Mesenchymal stem cell (in vitro differentiated cells and primary cell): Measurements from ENCODE around the gene CDCA7L.
"Not testable (repeated sequence)": the region's sequence is repeated elsewhere in the genome, so short reads cannot be mapped to it uniquely, and the experiment has no call there.

Source experiments
- DNase-seq: peaks from one replicate; pipeline ENCODE4 v3.0.0-alpha.2; 2013
- H2AFZ ChIP-seq: one replicate; pipeline ENCODE4 v1.6.1; 2013; ENCODE audit warnings: low read depth, mild to moderate bottlenecking, control low read depth, inconsistent platforms, low read length, moderate library complexity
- H2AK5ac ChIP-seq: 2 replicates; pipeline ENCODE4 v1.6.1; 2013; ENCODE audit warnings: low read length, moderate library complexity, mild to moderate bottlenecking, inconsistent platforms; ENCODE audit not compliant: severe bottlenecking
- H2BK120ac ChIP-seq: one replicate; pipeline ENCODE4 v1.6.1; 2013; ENCODE audit warnings: low read depth, mild to moderate bottlenecking, inconsistent platforms, low read length, moderate library complexity
- H2BK12ac ChIP-seq, 2 experiments: one replicate each; pipeline ENCODE4 v1.6.1; 2013; ENCODE audit warnings: inconsistent platforms in 2 of 2, low read length in 2 of 2, mild to moderate bottlenecking in 2 of 2, moderate library complexity in 2 of 2, control low read depth in 1 of 2
- H2BK15ac ChIP-seq: one replicate; pipeline ENCODE4 v1.6.1; 2013; ENCODE audit warnings: mild to moderate bottlenecking, low read depth, inconsistent platforms; ENCODE audit not compliant: poor library complexity, severe bottlenecking
- H2BK5ac ChIP-seq: 2 replicates; pipeline ENCODE4 v1.6.1; 2013; ENCODE audit warnings: low read depth, mild to moderate bottlenecking, low read length, control low read depth, inconsistent platforms; ENCODE audit not compliant: poor library complexity, severe bottlenecking
- H3K14ac ChIP-seq, 2 experiments: one replicate each; pipeline ENCODE4 v1.6.1; 2013; ENCODE audit warnings: inconsistent platforms in 2 of 2, low read length in 2 of 2, control low read depth in 1 of 2, mild to moderate bottlenecking in 1 of 2, moderate library complexity in 1 of 2
- H3K18ac ChIP-seq, 2 experiments: one replicate each; pipeline ENCODE4 v1.6.1; 2013; ENCODE audit warnings: inconsistent platforms in 2 of 2, low read length in 2 of 2, control low read depth in 1 of 2, low read depth in 1 of 2, mild to moderate bottlenecking in 1 of 2
- H3K23ac ChIP-seq, 2 experiments: one replicate each; pipeline ENCODE4 v1.6.1; 2013; ENCODE audit warnings: inconsistent platforms in 2 of 2, low read length in 2 of 2, mild to moderate bottlenecking in 2 of 2, moderate library complexity in 2 of 2, control low read depth in 1 of 2
- H3K27ac ChIP-seq: 2 replicates; pipeline ENCODE4 v1.5.1; 2013; ENCODE audit warnings: mild to moderate bottlenecking, moderate library complexity, low read length, control low read depth, inconsistent platforms; ENCODE audit not compliant: poor library complexity, severe bottlenecking
- H3K27me3 ChIP-seq, 2 experiments: 2 replicates each; pipeline versions ENCODE4 v1.6.1 to v1.7.0; 2013; ENCODE audit warnings: low read length in 2 of 2, mild to moderate bottlenecking in 2 of 2, moderate library complexity in 2 of 2, control low read depth in 1 of 2, inconsistent platforms in 1 of 2; ENCODE audit not compliant: control insufficient read depth in 1 of 2, insufficient read depth in 1 of 2
- H3K36me3 ChIP-seq, 2 experiments: 2 replicates each; pipeline versions ENCODE4 v1.6.1 to v1.7.0; 2013; ENCODE audit warnings: low read length in 2 of 2, control low read depth in 1 of 2, inconsistent platforms in 1 of 2, low read depth in 1 of 2, mild to moderate bottlenecking in 1 of 2; ENCODE audit not compliant: insufficient read depth in 2 of 2, control insufficient read depth in 1 of 2
- H3K4ac ChIP-seq, 2 experiments: one replicate each; pipeline ENCODE4 v1.6.1; 2013; ENCODE audit warnings: inconsistent platforms in 2 of 2, low read length in 2 of 2, mild to moderate bottlenecking in 2 of 2, moderate library complexity in 2 of 2, control low read depth in 1 of 2, low read depth in 1 of 2
- H3K4me1 ChIP-seq: 2 replicates; pipeline ENCODE4 v1.6.1; 2013; ENCODE audit warnings: low read depth, low read length, control low read depth; ENCODE audit not compliant: control insufficient read depth, insufficient read depth
- H3K4me2 ChIP-seq: 2 replicates; pipeline ENCODE4 v1.6.1; 2013; ENCODE audit warnings: low read length, mild to moderate bottlenecking, inconsistent platforms; ENCODE audit not compliant: poor library complexity, severe bottlenecking
- H3K4me3 ChIP-seq, 2 experiments: 2 replicates each; pipeline versions ENCODE4 v1.5.1 to v1.7.0; 2013; ENCODE audit warnings: low read length in 2 of 2, mild to moderate bottlenecking in 2 of 2, control low read depth in 1 of 2, low read depth in 1 of 2; ENCODE audit not compliant: insufficient read depth in 1 of 2
- H3K79me1 ChIP-seq: replicated peaks from 2 replicates; pipeline ENCODE4 v1.6.1; 2013; ENCODE audit warnings: mild to moderate bottlenecking, control low read depth, low read length, inconsistent platforms; ENCODE audit not compliant: poor library complexity, severe bottlenecking
- H3K9ac ChIP-seq: 2 replicates; pipeline ENCODE4 v1.7.0; 2013; ENCODE audit warnings: mild to moderate bottlenecking, low read length, moderate library complexity
- H3K9me3 ChIP-seq: 2 replicates; pipeline ENCODE4 v1.7.0; 2013; ENCODE audit warnings: mild to moderate bottlenecking, low read length; ENCODE audit not compliant: control insufficient read depth
- H4K8ac ChIP-seq: one replicate; pipeline ENCODE4 v1.6.1; 2013; ENCODE audit warnings: inconsistent platforms, mild to moderate bottlenecking, low read length, moderate library complexity
- H4K91ac ChIP-seq: one replicate; pipeline ENCODE4 v1.6.1; 2013; ENCODE audit warnings: mild to moderate bottlenecking, low read length, inconsistent platforms
- WGBS: methylation state at CpG from one replicate; pipeline ENCODE4 v1.1.7; 2013; ENCODE audit warnings: mixed read lengths; 5-methylcytosine and 5-hydroxymethylcytosine counted together

Gene CDCA7L

GRCh38 chr7:21866731-21867130 is 79.0 kb downstream of the CDCA7L start:
- Histone ChIP-seq H3K14ac (no peak overlapping the region), H3K27ac (no peak overlapping the region), H3K4me1 (peaks cover 4% of the 10 kb centered on the region), H3K4ac (no peak overlapping the region), H3K23ac (no peak overlapping the region), H3K27me3 (no peaks in the 10 kb centered on the region), H3K4me2 (no peak overlapping the region), H2BK120ac (no peak overlapping the region), H3K36me3 (no peaks in the 10 kb centered on the region), H4K91ac (no peak overlapping the region), H2AFZ (no peak overlapping the region), H3K9me3 (no peaks in the 10 kb centered on the region), H3K4me3 (no peak overlapping the region), H3K79me1 (no peaks in the 10 kb centered on the region), H3K18ac (no peak overlapping the region), H2BK12ac (no peak overlapping the region), H3K9ac (no peak overlapping the region), H4K8ac (no peak overlapping the region), H2AK5ac (no peak overlapping the region), H2BK5ac (no peak overlapping the region), H2BK15ac (no peak overlapping the region)
- no peak for DNase-seq
- WGBS = 33% methylated on average over 1 of the region's 1 CpG

- not testable (repeated sequence) for DNase-seq
These were observed 80.0 kb downstream of the CDCA7L start for GRCh38 chr7:21865631-21866204.

GRCh38 chr7:21851559-21851967 is 94.1 kb downstream of the CDCA7L start:
- Histone ChIP-seq H3K4ac (no peak overlapping the region), H2BK12ac (no peak overlapping the region), H2BK5ac (no peak overlapping the region), H3K27me3 (no peaks in the 10 kb centered on the region), H3K18ac (no peak overlapping the region), H3K4me2 (no peak overlapping the region), H3K14ac (no peak overlapping the region), H3K27ac (no peak overlapping the region), H3K9me3 (no peaks in the 10 kb centered on the region), H2BK120ac (no peak overlapping the region), H3K79me1 (no peaks in the 10 kb centered on the region), H2AK5ac (no peak overlapping the region), H3K9ac (no peak overlapping the region), H3K4me1 (no peaks in the 10 kb centered on the region), H4K8ac (no peak overlapping the region), H2AFZ (no peak overlapping the region), H3K36me3 (no peaks in the 10 kb centered on the region), H2BK15ac (no peak overlapping the region), H3K23ac (no peak overlapping the region), H4K91ac (no peak overlapping the region), H3K4me3 (no peak overlapping the region)
- no peak for DNase-seq
- WGBS = 62% methylated on average over 5 of the region's 6 CpGs

More at GRCh38 chr7:21865631-21866204, 80.0 kb downstream of the CDCA7L start:
- H3K9me3 ChIP-seq, H4K8ac ChIP-seq, H3K14ac ChIP-seq, H3K36me3 ChIP-seq, H3K27me3 ChIP-seq, H2BK5ac ChIP-seq, H3K4ac ChIP-seq, H2BK12ac ChIP-seq, H3K4me3 ChIP-seq, H3K4me1 ChIP-seq, H4K91ac ChIP-seq, H2BK120ac ChIP-seq, H2AFZ ChIP-seq, H2AK5ac ChIP-seq, H2BK15ac ChIP-seq, H3K79me1 ChIP-seq, H3K23ac ChIP-seq, H3K27ac ChIP-seq, H3K4me2 ChIP-seq, H3K18ac ChIP-seq, H3K9ac ChIP-seq: not testable (repeated sequence)
- 85% methylated on average over 7 of the region's 7 CpGs for whole genome bisulfite sequencing
